Measurements from ENCODE around the gene SBK2.
"Not testable (repeated sequence)": the region's sequence is repeated elsewhere in the genome, so short reads cannot be mapped to it uniquely, and the experiment has no call there.

Gene SBK2

DNA sequence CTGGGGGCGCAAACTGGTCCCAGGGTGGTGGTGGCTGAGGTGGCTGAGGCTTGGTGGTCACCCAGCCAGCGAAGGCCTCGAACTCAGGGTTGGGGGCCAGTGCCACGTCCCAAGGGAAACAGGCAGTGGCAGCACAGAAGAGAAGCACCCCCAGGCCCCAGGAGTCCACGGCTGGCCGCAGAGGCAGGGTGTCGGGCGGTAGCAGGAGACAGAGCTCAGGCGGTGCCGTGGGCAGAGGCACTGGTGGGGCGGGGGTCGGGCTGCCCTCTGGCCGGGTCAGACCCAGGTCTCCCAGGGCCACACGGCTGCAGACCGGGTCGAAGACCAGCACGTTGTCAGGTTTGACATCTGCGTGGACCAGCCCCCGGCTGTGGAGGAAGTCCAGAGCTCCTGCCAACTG, 4.2 kb upstream of the SBK2 start:
- H3K27me3 ChIP-seq (ENCODE audit: control insufficient read depth, insufficient read depth, low read length) = no peaks in the 10 kb centered on the region
- no peaks in the 10 kb centered on the region for H3K9me3 ChIP-seq (ENCODE audit: control insufficient read depth, insufficient read depth, low read length)
- no peak overlapping the region for H3K4me3 ChIP-seq (ENCODE audit: low read depth, low read length)
- H3K36me3 ChIP-seq (ENCODE audit: control insufficient read depth, insufficient read depth, low read length) = no peaks in the 10 kb centered on the region
- H3K9ac ChIP-seq (ENCODE audit: low read depth, low read length) = no peak overlapping the region
- peaks cover 4% of the 10 kb centered on the region for H3K4me1 ChIP-seq (ENCODE audit: control insufficient read depth, insufficient read depth, low read length)

- Histone ChIP-seq H3K27me3 (ENCODE audit: control insufficient read depth, insufficient read depth, low read length) (no peaks in the 10 kb centered on the region), H3K9me3 (ENCODE audit: control insufficient read depth, insufficient read depth, low read length) (no peaks in the 10 kb centered on the region), H3K4me3 (ENCODE audit: low read depth, low read length) (no peak overlapping the region), H3K4me1 (ENCODE audit: control insufficient read depth, insufficient read depth, low read length) (peaks cover 2% of the 10 kb centered on the region), H3K36me3 (ENCODE audit: control insufficient read depth, insufficient read depth, low read length) (no peaks in the 10 kb centered on the region), H3K9ac (ENCODE audit: low read depth, low read length) (no peak overlapping the region)
Measured at GRCh38 chr19:55540619-55541018, 3.7 kb upstream of the SBK2 start.

- Histone ChIP-seq H3K4me3 (ENCODE audit: low read depth, low read length) (no peak overlapping the region), H3K9ac (ENCODE audit: low read depth, low read length) (no peak overlapping the region), H3K9me3 (ENCODE audit: control insufficient read depth, insufficient read depth, low read length) (no peaks in the 10 kb centered on the region), H3K4me1 (ENCODE audit: control insufficient read depth, insufficient read depth, low read length) (peaks cover 2% of the 10 kb centered on the region), H3K27me3 (ENCODE audit: control insufficient read depth, insufficient read depth, low read length) (no peaks in the 10 kb centered on the region), H3K36me3 (ENCODE audit: control insufficient read depth, insufficient read depth, low read length) (no peaks in the 10 kb centered on the region)
Measured at GRCh38 chr19:55539090-55539984, 2.4 kb upstream of the SBK2 start.

DNA sequence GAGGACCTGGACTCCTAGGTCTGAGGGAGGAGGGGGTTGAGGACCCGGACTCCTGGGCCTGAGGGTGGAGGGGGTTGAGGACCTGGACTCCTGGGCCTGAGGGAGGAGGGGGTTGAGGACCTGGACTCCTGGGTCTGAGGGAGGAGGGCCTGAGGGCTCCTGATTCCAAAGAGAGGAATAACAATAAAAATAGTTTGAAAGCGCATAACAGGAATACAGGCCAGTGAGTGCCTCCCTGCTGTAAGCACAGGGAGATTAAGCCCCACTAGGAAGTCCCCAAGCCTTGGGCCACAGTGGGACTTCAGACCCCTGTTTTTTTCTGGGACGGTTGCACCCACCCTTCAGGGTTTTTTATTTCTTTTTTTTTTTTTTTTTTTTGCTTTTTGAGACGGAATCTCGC, 1.2 kb upstream of the SBK2 start:
- Histone ChIP-seq H3K9me3 (ENCODE audit: control insufficient read depth, insufficient read depth, low read length) (no peaks in the 10 kb centered on the region), H3K27me3 (ENCODE audit: control insufficient read depth, insufficient read depth, low read length) (no peaks in the 10 kb centered on the region), H3K4me3 (ENCODE audit: low read depth, low read length) (no peak overlapping the region), H3K9ac (ENCODE audit: low read depth, low read length) (no peak overlapping the region), H3K36me3 (ENCODE audit: control insufficient read depth, insufficient read depth, low read length) (no peaks in the 10 kb centered on the region), H3K4me1 (ENCODE audit: control insufficient read depth, insufficient read depth, low read length) (peaks cover 2% of the 10 kb centered on the region)

- no peak overlapping the region for H3K9ac ChIP-seq (ENCODE audit: low read depth, low read length)
Measured at GRCh38 chr19:55537741-55538111, 793 bp upstream of the SBK2 start.

GRCh38 chr19:55536366-55536765, 567 bp downstream of the SBK2 start:
- no peak overlapping the region for H3K4me3 ChIP-seq (ENCODE audit: low read depth, low read length)
- H3K9me3 ChIP-seq (ENCODE audit: control insufficient read depth, insufficient read depth, low read length) = no peaks in the 10 kb centered on the region
- peaks cover 2% of the 10 kb centered on the region for H3K4me1 ChIP-seq (ENCODE audit: control insufficient read depth, insufficient read depth, low read length)
- H3K36me3 ChIP-seq (ENCODE audit: control insufficient read depth, insufficient read depth, low read length) = no peaks in the 10 kb centered on the region
- no peak overlapping the region for H3K9ac ChIP-seq (ENCODE audit: low read depth, low read length)
- no peaks in the 10 kb centered on the region for H3K27me3 ChIP-seq (ENCODE audit: control insufficient read depth, insufficient read depth, low read length)

More at GRCh38 chr19:55537741-55538111, 793 bp upstream of the SBK2 start:
- no peaks in the 10 kb centered on the region for H3K9me3 ChIP-seq (ENCODE audit: control insufficient read depth, insufficient read depth, low read length)
- no peak overlapping the region for H3K4me3 ChIP-seq (ENCODE audit: low read depth, low read length)
- peaks cover 2% of the 10 kb centered on the region for H3K4me1 ChIP-seq (ENCODE audit: control insufficient read depth, insufficient read depth, low read length)
- H3K27me3 ChIP-seq (ENCODE audit: control insufficient read depth, insufficient read depth, low read length) = no peaks in the 10 kb centered on the region
- H3K36me3 ChIP-seq (ENCODE audit: control insufficient read depth, insufficient read depth, low read length) = no peaks in the 10 kb centered on the region

DNA sequence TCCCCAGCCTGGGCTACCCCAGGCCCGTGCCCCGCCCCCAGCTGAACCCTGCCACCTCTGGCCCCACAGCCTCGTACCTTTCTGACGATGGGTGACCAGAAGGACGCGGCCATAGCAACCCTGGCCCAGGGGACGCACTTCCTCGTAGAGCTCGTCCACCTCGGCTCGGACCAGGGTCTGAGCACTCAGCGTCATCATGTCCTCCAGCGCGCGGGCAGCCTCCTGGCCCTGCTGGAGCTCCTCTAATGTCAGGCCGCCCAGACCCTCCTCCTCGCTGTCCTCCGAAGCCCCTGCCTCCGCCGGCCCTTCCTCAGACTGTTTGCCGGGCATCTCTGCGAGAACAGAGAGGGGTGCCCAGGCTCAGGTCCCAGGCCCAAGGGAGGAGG, 975 bp downstream of the SBK2 start:
- Histone ChIP-seq H3K4me1 (ENCODE audit: control insufficient read depth, insufficient read depth, low read length) (peaks cover 2% of the 10 kb centered on the region), H3K36me3 (ENCODE audit: control insufficient read depth, insufficient read depth, low read length) (no peaks in the 10 kb centered on the region), H3K9ac (ENCODE audit: low read depth, low read length) (no peak overlapping the region), H3K4me3 (ENCODE audit: low read depth, low read length) (no peak overlapping the region), H3K27me3 (ENCODE audit: control insufficient read depth, insufficient read depth, low read length) (no peaks in the 10 kb centered on the region), H3K9me3 (ENCODE audit: control insufficient read depth, insufficient read depth, low read length) (no peaks in the 10 kb centered on the region)

DNA sequence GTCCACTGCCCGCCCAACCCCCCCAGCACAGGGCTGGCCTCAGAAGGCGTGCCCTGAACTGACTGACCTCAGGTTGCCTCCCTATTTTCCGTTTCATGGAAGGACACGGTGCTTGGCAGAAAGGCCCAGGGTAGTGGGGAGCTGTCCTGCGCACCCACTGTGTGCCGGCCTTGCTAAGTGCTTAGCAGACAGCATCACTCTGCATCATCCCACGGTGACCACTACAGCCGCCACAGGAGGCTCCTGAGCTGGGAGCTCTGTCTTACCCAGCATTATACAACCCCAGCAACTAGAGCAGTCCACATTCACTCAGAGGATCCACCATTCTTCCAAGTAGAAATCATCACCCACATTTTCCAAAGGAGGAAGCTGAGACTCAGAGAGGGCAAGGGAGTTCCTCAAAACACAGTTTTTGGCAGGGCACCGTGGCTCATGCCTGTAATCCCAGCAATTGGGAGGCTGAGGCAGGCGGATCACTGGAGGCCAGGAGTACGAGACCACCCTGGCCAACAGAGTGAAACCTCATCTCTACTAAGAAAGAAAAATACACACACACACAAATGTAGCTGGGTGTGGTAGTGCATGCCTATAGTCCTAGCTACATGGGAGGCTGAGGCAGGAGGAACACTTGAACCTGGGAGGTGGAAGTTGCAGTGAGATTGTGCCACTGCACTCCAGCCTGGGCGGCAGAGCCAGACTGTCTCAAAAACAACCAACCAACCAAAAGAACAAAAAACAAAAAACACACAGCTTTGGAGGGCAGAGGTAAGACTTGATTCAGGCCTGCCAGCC, 1.6 kb downstream of the SBK2 start:
- H3K9me3 ChIP-seq (ENCODE audit: control insufficient read depth, insufficient read depth, low read length) = no peaks in the 10 kb centered on the region
- H3K27me3 ChIP-seq (ENCODE audit: control insufficient read depth, insufficient read depth, low read length) = no peaks in the 10 kb centered on the region
- no peak overlapping the region for H3K9ac ChIP-seq (ENCODE audit: low read depth, low read length)
- H3K4me3 ChIP-seq (ENCODE audit: low read depth, low read length) = no peak overlapping the region
- H3K36me3 ChIP-seq (ENCODE audit: control insufficient read depth, insufficient read depth, low read length) = no peaks in the 10 kb centered on the region
- H3K4me1 ChIP-seq (ENCODE audit: control insufficient read depth, insufficient read depth, low read length) = peaks cover 2% of the 10 kb centered on the region

DNA sequence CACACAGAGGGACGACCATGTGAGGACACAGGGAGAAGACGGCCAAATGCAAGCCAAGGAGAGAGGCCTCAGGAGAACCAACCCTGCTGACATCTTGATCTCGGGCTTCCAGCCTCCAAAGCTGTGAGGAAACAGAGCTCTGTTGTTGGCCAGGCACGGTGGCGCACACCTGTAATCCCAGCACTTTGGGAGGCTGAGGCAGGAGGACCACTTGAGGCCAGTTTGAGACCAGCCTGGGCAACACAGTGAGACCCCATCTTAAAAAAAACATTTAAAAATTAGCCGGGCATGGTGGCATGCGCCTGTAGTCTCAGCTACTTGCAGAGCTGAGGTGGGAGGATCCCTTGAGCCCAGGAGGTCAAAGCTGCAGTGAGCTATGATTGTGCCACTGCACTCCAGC, 2.7 kb downstream of the SBK2 start:
- H3K27me3 ChIP-seq (ENCODE audit: control insufficient read depth, insufficient read depth, low read length); H3K9me3 ChIP-seq (ENCODE audit: control insufficient read depth, insufficient read depth, low read length); H3K9ac ChIP-seq (ENCODE audit: low read depth, low read length); H3K4me1 ChIP-seq (ENCODE audit: control insufficient read depth, insufficient read depth, low read length); H3K4me3 ChIP-seq (ENCODE audit: low read depth, low read length); H3K36me3 ChIP-seq (ENCODE audit: control insufficient read depth, insufficient read depth, low read length): not testable (repeated sequence)

GRCh38 chr19:55530996-55531395, 5.9 kb downstream of the SBK2 start:
- no peaks in the 10 kb centered on the region for H3K27me3 ChIP-seq (ENCODE audit: control insufficient read depth, insufficient read depth, low read length)
- no peak overlapping the region for H3K9ac ChIP-seq (ENCODE audit: low read depth, low read length)
- H3K36me3 ChIP-seq (ENCODE audit: control insufficient read depth, insufficient read depth, low read length) = no peaks in the 10 kb centered on the region
- no peaks in the 10 kb centered on the region for H3K9me3 ChIP-seq (ENCODE audit: control insufficient read depth, insufficient read depth, low read length)
- H3K4me1 ChIP-seq (ENCODE audit: control insufficient read depth, insufficient read depth, low read length) = no peaks in the 10 kb centered on the region
- no peak overlapping the region for H3K4me3 ChIP-seq (ENCODE audit: low read depth, low read length)

DNA sequence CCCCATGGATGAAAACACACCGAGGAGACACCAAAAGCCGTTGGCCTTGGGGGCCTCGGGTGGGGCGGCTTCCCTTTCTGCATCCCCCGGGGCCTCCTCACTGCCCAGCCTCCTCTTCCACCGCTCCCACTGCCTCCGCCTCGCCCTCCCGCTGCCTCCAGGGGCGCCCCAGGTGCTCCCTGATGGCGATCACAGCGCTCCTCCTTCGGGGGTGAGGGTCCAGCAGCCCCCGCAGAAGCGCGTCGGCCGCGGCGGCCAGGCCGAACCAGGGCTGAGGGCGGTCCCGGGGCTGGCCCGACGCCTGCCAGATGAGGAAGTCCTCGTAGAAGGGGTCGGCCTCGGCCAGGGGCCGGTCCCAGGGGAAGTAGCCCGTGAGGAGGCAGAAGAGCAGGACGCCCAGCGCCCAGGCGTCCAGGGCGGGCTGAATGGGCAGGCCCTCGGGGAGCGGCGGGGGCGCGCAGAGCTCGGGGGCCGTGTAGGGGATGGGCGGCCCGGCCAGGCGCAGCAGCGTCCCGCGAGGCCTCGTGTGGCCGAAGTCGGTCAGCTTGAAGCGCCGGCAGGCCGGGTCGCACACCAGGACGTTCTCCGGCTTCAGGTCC, 7.2 kb downstream of the SBK2 start:
- no peaks in the 10 kb centered on the region for H3K4me1 ChIP-seq (ENCODE audit: control insufficient read depth, insufficient read depth, low read length)
- H3K9ac ChIP-seq (ENCODE audit: low read depth, low read length) = no peak overlapping the region
- H3K4me3 ChIP-seq (ENCODE audit: low read depth, low read length) = no peak overlapping the region
- H3K36me3 ChIP-seq (ENCODE audit: control insufficient read depth, insufficient read depth, low read length) = no peaks in the 10 kb centered on the region
- no peaks in the 10 kb centered on the region for H3K9me3 ChIP-seq (ENCODE audit: control insufficient read depth, insufficient read depth, low read length)
- H3K27me3 ChIP-seq (ENCODE audit: control insufficient read depth, insufficient read depth, low read length) = no peaks in the 10 kb centered on the region

Data from iPS-15b (cell line).